8988T (cell line): ENCODE data around the gene MUCL3.
"Not testable (repeated sequence)": the region's sequence is repeated elsewhere in the genome, so short reads cannot be mapped to it uniquely, and the experiment has no call there.

Source experiments
- DNase-seq: peaks from one replicate; pipeline ENCODE4 v3.0.0; 2011

MUCL3 gene

GRCh38 chr6:30988209-30988825, 47.5 kb downstream of the MUCL3 start:
- no peak for DNase-seq

- DNase-seq: no peak
These were observed 49.8 kb downstream of the MUCL3 start for GRCh38 chr6:30990422-30991086.

GRCh38 chr6:30991891-30992290, 51.1 kb downstream of the MUCL3 start:
- DNase-seq: no peak

GRCh38 chr6:30997301-30997700, 56.5 kb downstream of the MUCL3 start:
- no peak for DNase-seq

GRCh38 chr6:30998785-30999184, 58.0 kb downstream of the MUCL3 start:
- DNase-seq: no peak

GRCh38 chr6:31000067-31000860, 59.5 kb downstream of the MUCL3 start:
- not testable (repeated sequence) for DNase-seq

GRCh38 chr6:31001281-31001888, 60.6 kb downstream of the MUCL3 start:
- DNase-seq: no peak

GRCh38 chr6:31002471-31002870, 61.7 kb downstream of the MUCL3 start:
- DNase-seq: no peak
